ENCODE results near the gene TRIM67.

The TRIM67 gene

DNA sequence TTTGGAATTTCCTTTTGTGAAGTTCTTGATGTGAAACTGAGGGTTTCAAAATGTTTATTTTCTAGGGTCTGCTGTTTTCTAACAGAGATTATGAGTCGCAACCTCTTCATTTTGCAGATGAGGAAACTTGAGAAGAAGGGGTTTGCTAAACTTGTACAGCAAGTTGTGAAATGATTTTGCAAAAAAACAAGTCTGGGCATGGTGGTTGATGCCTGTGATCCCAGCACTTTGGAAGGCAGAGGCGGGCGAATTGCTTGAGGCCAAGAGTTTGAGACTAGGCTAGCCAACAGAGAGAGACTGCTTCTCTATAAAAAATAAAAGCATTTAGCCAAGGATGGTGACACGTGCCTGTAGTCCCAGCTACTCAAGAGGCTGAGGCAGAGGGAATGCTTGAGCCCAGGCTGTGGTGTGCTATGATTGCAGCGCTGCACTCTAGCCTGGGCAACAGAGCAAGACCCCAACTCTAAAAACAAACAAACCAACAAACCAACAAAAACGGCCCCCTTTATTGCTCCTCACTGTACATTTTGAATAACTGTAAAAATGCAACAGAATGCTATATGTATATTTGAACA, 9.9 kb downstream of the TRIM67 start:
- CTCF ChIA-PET = interaction anchor here (0.7 to 2.5 kb wide), 3 partner anchors 24 to 113 kb away, joined by 3 to 9 read pairs (median 3); no protein-coding TSS in a partner anchor
- H3K9me3 ChIP-seq (ENCODE audit: control insufficient read depth, insufficient read depth, low read depth, low read length) = no peaks in the 10 kb centered on the region
- POLR2A ChIA-PET = no interaction called here

GRCh38 chr1:231172411-231172810, 10.6 kb downstream of the TRIM67 start:
- ChIA-PET CTCF (interaction anchor here (0.6 to 2.5 kb wide), 4 partner anchors 27 to 409 kb away, joined by 3 to 9 read pairs (median 3); no protein-coding TSS in a partner anchor), POLR2A (no interaction called here)
- H3K4me3 ChIP-seq (ENCODE audit: low read depth, low read length) = no peak overlapping the region
- H3K4me1 ChIP-seq (ENCODE audit: control insufficient read depth, insufficient read depth, low read length) = no peaks in the 10 kb centered on the region
- H3K27ac ChIP-seq (ENCODE audit: extremely low read depth, low read depth, low read length) = no peak overlapping the region
- no peaks in the 10 kb centered on the region for H3K9me3 ChIP-seq (ENCODE audit: control insufficient read depth, insufficient read depth, low read depth, low read length)
- H3K36me3 ChIP-seq (ENCODE audit: control insufficient read depth in 2 of 2, insufficient read depth in 1 of 2, low read length in 2 of 2) = no peaks in the 10 kb centered on the region
- TF ChIP-seq ZNF19 (tag by site-specific recombination; IDR thresholded peaks at IDR 0.05; ENCODE audit: low read depth) (no peak), ZNF639 (tag by site-specific recombination; IDR thresholded peaks at IDR 0.05) (no peak), TCF7L2 (IDR thresholded peaks at IDR 0.05; ENCODE audit: borderline replicate concordance, low read depth, low read length) (no peak), SP3 (tag by site-specific recombination; IDR thresholded peaks at IDR 0.05) (no peak), ZNF521 (tag by site-specific recombination; IDR thresholded peaks at IDR 0.05) (no peak), ZNF140 (tag by site-specific recombination; IDR thresholded peaks at IDR 0.05) (no peak), HOXA7 (CRISPR knock-in tag; IDR thresholded peaks at IDR 0.05; ENCODE audit: borderline replicate concordance) (no peak), ZNF274 (IDR thresholded peaks at IDR 0.05; ENCODE audit: low read length) (no peak), ZNF274 (tag by site-specific recombination; IDR thresholded peaks at IDR 0.05; ENCODE audit: borderline replicate concordance) (no peak), ZNF10 (tag by site-specific recombination; IDR thresholded peaks at IDR 0.05) (no peak), ZNF48 (tag by site-specific recombination; IDR thresholded peaks at IDR 0.05) (no peak), ZNF311 (tag by site-specific recombination; IDR thresholded peaks at IDR 0.05; ENCODE audit: borderline replicate concordance) (no peak), ZNF174 (tag by site-specific recombination; IDR thresholded peaks at IDR 0.05) (no peak), ZSCAN23 (tag by site-specific recombination; IDR thresholded peaks at IDR 0.05) (no peak), ZNF169 (tag by site-specific recombination; IDR thresholded peaks at IDR 0.05) (no peak)
- TF ChIP-seq, protein P1, sequence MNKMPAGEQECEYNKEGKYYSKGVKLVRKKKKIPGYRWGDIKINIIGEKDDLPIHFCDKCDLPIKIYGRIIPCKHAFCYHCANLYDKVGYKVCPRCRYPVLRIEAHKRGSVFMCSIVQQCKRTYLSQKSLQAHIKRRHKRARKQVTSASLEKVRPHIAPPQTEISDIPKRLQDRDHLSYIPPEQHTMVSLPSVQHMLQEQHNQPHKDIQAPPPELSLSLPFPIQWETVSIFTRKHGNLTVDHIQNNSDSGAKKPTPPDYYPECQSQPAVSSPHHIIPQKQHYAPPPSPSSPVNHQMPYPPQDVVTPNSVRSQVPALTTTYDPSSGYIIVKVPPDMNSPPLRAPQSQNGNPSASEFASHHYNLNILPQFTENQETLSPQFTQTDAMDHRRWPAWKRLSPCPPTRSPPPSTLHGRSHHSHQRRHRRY (tag by site-specific recombination; IDR thresholded peaks at IDR 0.05) = no peak
- TF ChIP-seq, protein P2, sequence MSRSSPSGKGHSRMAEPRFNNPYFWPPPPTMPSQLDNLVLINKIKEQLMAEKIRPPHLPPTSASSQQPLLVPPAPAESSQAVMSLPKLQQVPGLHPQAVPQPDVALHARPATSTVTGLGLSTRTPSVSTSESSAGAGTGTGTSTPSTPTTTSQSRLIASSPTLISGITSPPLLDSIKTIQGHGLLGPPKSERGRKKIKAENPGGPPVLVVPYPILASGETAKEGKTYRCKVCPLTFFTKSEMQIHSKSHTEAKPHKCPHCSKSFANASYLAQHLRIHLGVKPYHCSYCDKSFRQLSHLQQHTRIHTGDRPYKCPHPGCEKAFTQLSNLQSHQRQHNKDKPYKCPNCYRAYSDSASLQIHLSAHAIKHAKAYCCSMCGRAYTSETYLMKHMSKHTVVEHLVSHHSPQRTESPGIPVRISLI (tag by site-specific recombination; IDR thresholded peaks at IDR 0.05) = no peak

More for the DNA sequence above, 9.9 kb downstream of the TRIM67 start:
- no peak overlapping the region for H3K27ac ChIP-seq (ENCODE audit: extremely low read depth, low read depth, low read length)
- no peaks in the 10 kb centered on the region for H3K4me1 ChIP-seq (ENCODE audit: control insufficient read depth, insufficient read depth, low read length)
- TF ChIP-seq ZNF747 (tag by site-specific recombination; IDR thresholded peaks at IDR 0.05) = no peak
- TF ChIP-seq, protein P3, sequence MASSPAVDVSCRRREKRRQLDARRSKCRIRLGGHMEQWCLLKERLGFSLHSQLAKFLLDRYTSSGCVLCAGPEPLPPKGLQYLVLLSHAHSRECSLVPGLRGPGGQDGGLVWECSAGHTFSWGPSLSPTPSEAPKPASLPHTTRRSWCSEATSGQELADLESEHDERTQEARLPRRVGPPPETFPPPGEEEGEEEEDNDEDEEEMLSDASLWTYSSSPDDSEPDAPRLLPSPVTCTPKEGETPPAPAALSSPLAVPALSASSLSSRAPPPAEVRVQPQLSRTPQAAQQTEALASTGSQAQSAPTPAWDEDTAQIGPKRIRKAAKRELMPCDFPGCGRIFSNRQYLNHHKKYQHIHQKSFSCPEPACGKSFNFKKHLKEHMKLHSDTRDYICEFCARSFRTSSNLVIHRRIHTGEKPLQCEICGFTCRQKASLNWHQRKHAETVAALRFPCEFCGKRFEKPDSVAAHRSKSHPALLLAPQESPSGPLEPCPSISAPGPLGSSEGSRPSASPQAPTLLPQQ (tag by site-specific recombination; IDR thresholded peaks at IDR 0.05) = no peak
- no peak for TF ChIP-seq ZNF585B (tag by site-specific recombination; IDR thresholded peaks at IDR 0.05)
- TF ChIP-seq ZNF830 (tag by site-specific recombination; IDR thresholded peaks at IDR 0.05; ENCODE audit: low read depth) = no peak
- no peak for TF ChIP-seq ZNF670 (tag by site-specific recombination; IDR thresholded peaks at IDR 0.05; ENCODE audit: low read depth)
- no peak for TF ChIP-seq ZNF350 (tag by site-specific recombination; IDR thresholded peaks at IDR 0.05)
- no peak for TF ChIP-seq ZNF391 (tag by site-specific recombination; IDR thresholded peaks at IDR 0.05; ENCODE audit: borderline replicate concordance, low read depth)
- no peak for TF ChIP-seq ZNF530 (tag by site-specific recombination; IDR thresholded peaks at IDR 0.05; ENCODE audit: low read depth)
- no peak for TF ChIP-seq SP7 (tag by site-specific recombination; IDR thresholded peaks at IDR 0.05)
- no peak for TF ChIP-seq MZF1 (tag by site-specific recombination; IDR thresholded peaks at IDR 0.05; ENCODE audit: borderline replicate concordance)
- no peak for TF ChIP-seq ZNF302 (tag by site-specific recombination; IDR thresholded peaks at IDR 0.05; ENCODE audit: low read depth)
- TF ChIP-seq PATZ1 (tag by site-specific recombination; IDR thresholded peaks at IDR 0.05) = no peak
- TF ChIP-seq ZNF121 (tag by site-specific recombination; IDR thresholded peaks at IDR 0.05) = peak; percentile 88
- TF ChIP-seq ZNF548 (tag by site-specific recombination; IDR thresholded peaks at IDR 0.05) = 0 out of 2 replicates have a peak, but pooled peaks have one; percentile 7
- no peak for TF ChIP-seq ZNF660 (tag by site-specific recombination; IDR thresholded peaks at IDR 0.05)
- no peaks in the 10 kb centered on the region for H3K36me3 ChIP-seq (ENCODE audit: control insufficient read depth in 2 of 2, insufficient read depth in 1 of 2, low read length in 2 of 2)
- no peak overlapping the region for H3K4me3 ChIP-seq (ENCODE audit: low read depth, low read length)
